HG02970 (cell line): Measurements from ENCODE around the gene MLIP.
"Not testable (repeated sequence)": the region's sequence is repeated elsewhere in the genome, so short reads cannot be mapped to it uniquely, and the experiment has no call there.

Source experiments
- ATAC-seq: cut with Tn5 transposase; IDR thresholded peaks from one replicate; pipeline ENCODE4 v1.9.1; 2021; ENCODE audit warnings: mild to moderate bottlenecking, moderate library complexity, moderate number of reproducible peaks; ENCODE audit not compliant: unreplicated experiment, low FRiP score

Gene MLIP

DNA sequence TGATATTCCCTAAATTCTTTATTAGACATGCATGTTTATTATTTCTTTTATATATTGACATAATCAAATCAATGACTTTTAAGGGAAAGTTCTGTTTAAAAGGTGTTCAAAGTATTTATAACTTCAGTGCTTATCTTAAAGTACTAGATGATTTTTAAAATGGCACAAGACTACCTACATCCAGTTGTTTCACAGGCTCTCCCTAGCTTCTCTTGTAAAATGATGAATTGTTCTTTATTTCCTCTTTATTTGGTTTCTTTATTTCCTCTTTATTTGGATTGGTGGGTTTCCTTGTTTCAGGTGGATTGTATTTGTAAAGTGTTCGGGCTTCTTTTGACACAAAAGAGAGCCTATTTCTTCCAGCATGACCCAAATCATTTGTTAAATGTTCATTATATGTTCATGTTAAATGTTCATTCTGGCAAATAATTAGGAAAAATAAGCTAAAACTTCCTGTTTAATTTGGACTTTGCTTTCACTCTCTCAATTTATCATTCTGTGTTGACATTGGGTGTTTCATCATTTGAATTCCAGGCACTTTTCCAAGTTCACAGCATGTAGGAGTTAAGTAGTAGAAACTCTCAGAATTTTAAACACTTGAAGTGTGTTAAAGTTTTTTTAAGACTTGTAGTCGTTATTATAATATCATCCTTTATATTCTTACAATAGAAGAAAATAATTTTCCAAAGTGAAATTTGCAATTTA, 24.6 kb downstream of the MLIP start:
- no peak for ATAC-seq

- ATAC-seq = no peak
These were observed 27.6 kb downstream of the MLIP start for GRCh38 chr6:54138795-54139194.

GRCh38 chr6:54140811-54141210, 29.6 kb downstream of the MLIP start:
- no peak for ATAC-seq

GRCh38 chr6:54142889-54143519, 31.8 kb downstream of the MLIP start:
- ATAC-seq = no peak

GRCh38 chr6:54151861-54152260, 40.6 kb downstream of the MLIP start:
- no peak for ATAC-seq

- ATAC-seq = no peak
These were observed 45.5 kb downstream of the MLIP start for GRCh38 chr6:54156650-54157250.

DNA sequence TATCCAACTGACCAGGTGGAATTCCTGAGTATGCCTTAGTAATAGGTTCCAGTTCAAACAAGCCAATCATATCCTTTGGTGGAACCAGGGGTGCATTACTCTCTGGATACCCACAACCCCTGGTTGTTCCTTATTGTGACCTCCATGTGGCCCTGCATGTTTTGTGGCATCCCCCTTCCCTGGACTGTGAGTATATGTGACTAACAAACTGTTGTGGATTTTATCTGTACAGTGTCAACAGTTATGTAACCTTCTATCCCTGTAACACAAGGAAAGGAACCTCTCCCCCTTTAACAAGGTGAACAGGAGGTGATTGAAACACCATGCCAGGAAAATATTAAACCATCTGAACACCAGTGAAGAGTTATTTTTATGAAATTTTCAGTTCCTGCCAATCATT, 46.2 kb downstream of the MLIP start:
- no peak for ATAC-seq

GRCh38 chr6:54173089-54173488, 61.8 kb downstream of the MLIP start:
- no peak for ATAC-seq

DNA sequence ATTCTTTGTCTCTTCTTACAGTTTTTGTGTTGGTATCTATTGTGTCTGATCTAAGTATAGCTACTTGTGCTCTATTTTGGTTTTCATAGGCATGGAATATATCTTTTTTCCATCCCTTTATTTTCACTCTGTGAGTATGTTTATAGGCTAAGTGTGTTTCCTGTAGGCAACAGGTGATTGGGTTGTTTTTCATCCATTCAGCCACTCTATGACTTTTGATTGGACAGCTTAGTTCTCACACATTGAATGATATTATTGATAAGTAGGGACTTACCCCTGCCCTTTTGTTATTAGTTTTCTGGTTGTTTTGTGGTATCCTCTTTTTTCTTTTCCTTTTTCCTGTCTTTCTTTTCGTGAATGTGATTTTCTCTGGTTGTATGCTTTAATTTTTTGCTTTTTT, 67.9 kb downstream of the MLIP start:
- no peak for ATAC-seq

- ATAC-seq = no peak
These were observed 72.4 kb downstream of the MLIP start for GRCh38 chr6:54183616-54184015.

GRCh38 chr6:54185885-54186284, 74.6 kb downstream of the MLIP start:
- ATAC-seq = no peak

- no peak for ATAC-seq
These were observed 77.6 kb downstream of the MLIP start for GRCh38 chr6:54188846-54189245.

DNA sequence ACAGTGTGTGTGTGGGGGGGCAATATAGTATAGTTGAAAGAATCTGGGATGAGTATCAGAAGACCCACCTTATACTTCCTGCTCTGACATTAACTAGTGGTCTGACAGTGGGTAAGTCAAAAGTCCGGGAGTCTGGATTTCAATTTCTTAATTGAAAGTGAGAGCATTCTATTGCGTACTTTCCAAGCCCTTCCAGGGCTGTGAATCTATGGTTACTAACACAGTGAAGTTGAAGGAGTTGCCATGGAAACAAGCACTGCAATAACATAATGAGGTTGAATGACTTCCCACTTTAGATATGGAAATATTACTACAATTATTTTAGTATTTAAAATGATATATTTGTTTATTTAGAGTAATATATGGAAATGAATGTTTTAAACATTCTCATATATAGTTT, 80.2 kb downstream of the MLIP start:
- no peak for ATAC-seq

DNA sequence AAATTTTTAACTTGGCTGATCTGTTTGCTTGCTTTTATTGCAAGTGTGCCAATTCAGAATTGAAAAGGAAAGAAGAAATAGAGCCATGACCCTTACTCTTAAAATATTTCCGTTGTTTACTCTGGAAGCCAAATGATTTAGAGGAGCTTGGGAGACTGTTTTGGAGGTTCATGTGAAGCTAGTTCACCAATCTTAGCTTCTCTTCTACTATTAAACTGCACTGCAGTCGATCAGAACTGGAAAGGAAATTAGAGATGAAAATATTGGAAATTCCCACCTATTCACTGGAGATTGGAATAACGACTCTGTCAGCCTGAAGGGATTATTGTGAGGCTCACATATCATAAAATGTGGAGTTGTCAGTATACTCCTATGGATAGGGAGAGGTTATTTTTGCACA, 81.8 kb downstream of the MLIP start:
- ATAC-seq = no peak

DNA sequence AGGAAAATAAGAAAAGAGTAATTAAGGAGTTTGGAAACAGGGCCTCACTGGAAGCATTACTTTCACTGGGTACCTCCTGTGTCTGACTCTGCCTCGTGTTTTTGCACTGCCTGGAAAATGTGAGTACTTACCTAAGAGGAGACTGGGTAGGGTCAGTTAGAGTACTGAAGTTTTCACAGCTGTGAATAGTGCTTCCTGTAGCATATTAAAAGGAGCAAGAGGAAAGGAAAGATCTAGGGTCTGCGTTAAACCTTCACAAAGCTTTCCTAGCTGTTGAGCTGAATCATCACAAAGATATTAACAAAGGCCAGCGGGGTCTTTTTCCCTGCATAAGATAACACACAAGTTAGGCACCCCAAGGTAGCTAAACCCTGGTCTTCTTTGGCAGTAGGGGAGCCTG, 82.3 kb downstream of the MLIP start:
- ATAC-seq = no peak

- no peak for ATAC-seq
These were observed 82.8 kb downstream of the MLIP start for GRCh38 chr6:54194067-54194466.

DNA sequence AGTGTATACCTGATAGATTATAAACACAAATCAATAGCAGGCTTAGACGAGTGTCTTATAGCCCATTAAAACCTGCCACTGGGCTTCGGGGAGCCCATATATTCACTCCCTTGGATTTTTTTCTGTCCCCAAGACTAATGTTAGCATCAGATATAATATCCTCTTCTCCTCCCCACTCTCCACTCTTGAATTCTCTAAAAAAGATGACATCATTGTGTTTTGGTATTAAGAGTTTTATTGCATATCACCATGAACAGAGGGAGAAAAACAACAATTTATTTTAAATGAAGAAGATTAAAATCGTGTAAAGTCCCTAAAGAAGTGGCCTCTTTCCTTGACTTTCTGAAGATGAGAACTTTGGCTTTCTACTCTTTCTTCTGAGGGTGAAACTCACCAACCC, 84.4 kb downstream of the MLIP start:
- ATAC-seq = no peak

GRCh38 chr6:54196905-54197304, 85.7 kb downstream of the MLIP start:
- no peak for ATAC-seq

- ATAC-seq = no peak
These were observed 86.9 kb downstream of the MLIP start for GRCh38 chr6:54198134-54198533.

DNA sequence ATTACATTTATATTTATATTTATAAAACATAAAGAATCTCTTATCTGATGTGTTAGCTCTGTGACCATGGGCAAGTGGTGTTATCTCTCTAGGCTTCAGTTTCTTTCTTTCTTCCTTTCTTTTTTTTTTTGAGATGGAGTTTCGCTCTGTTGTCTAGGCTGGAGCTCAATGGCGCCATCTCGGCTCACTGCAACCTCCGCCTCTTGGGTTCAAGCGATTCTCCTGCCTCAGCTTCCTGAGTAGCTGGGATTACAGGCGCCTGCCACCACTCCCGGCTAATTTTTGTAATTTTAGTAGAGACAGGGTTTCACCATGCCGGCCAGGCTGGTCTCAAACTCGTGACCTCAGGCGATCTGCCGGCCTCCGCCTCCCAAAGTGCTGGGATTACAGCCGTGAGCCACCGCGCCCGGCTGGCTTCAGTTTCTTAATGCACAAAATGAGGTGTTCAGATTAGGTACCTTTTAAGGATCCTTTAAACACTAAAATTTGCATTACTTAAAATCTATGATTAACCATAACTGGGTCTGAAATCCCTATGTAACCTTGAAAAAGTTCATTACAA, 92.3 kb downstream of the MLIP start:
- not testable (repeated sequence) for ATAC-seq

DNA sequence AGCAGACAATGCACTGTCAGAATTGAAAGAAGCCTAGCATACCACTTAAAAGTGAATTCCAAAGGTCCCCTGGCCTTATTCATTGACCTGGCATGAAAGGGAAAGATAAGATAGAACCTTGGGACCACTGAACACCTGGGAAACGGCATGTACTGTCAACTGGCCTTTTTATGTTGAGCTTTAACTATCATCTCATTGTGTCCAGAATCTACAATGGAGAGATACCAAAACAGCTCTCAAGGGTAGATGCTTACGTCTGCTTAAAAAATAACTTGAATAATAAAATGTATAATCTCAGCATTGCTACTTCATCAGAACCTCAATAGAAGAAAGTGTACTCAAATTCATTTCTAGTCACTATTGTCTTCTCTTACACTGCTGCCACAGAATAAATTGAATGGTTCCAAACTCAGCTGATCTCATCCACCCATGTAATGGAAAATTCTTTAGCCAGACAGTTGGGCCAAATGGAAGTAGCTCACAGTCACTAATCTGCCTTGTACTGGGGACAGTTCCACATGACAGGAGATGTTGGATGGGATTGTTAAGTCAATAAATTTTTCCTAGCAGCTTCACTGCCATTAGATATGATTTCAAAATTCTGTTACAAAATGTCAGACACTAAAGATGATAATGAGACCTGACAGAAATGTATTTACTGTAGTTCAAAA, 93.8 kb downstream of the MLIP start:
- no peak for ATAC-seq
